ENCODE measurements around the gene ALDH4A1.
A peak's percentile ranks its signal among the peaks of the same experiment; 100 is the strongest.

The ALDH4A1 gene

DNA sequence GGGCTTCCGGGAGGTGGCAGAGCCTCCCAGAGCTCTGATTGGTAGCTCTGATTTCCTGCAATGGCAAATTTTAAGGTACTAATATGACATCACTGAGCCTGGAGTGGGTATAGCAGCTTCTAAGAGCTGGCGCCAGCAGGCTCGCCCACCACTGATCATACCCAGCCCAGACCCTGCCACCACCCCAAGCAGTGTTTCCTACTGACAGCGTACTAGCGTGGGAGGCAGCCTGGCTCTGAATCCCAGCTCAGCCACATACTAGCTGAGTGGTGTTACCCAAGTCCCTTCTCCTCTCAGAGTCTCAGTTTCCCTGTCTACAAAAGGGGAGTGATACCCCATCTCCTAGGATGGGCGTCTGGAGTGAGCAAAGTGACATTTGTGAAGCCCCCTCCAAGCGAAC is 13.0 kb upstream of the ALDH4A1 start:
- TF ChIP-seq, protein P1, sequence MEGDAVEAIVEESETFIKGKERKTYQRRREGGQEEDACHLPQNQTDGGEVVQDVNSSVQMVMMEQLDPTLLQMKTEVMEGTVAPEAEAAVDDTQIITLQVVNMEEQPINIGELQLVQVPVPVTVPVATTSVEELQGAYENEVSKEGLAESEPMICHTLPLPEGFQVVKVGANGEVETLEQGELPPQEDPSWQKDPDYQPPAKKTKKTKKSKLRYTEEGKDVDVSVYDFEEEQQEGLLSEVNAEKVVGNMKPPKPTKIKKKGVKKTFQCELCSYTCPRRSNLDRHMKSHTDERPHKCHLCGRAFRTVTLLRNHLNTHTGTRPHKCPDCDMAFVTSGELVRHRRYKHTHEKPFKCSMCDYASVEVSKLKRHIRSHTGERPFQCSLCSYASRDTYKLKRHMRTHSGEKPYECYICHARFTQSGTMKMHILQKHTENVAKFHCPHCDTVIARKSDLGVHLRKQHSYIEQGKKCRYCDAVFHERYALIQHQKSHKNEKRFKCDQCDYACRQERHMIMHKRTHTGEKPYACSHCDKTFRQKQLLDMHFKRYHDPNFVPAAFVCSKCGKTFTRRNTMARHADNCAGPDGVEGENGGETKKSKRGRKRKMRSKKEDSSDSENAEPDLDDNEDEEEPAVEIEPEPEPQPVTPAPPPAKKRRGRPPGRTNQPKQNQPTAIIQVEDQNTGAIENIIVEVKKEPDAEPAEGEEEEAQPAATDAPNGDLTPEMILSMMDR (conservative IDR thresholded peaks at IDR 0.05; ENCODE audit: low read depth, low read length), result no peak
- H3K4me3 ChIP-seq (ENCODE audit: low read depth, low read length), result no peak overlapping the region
- no peak for DNase-seq (ENCODE audit: low read depth)

DNA sequence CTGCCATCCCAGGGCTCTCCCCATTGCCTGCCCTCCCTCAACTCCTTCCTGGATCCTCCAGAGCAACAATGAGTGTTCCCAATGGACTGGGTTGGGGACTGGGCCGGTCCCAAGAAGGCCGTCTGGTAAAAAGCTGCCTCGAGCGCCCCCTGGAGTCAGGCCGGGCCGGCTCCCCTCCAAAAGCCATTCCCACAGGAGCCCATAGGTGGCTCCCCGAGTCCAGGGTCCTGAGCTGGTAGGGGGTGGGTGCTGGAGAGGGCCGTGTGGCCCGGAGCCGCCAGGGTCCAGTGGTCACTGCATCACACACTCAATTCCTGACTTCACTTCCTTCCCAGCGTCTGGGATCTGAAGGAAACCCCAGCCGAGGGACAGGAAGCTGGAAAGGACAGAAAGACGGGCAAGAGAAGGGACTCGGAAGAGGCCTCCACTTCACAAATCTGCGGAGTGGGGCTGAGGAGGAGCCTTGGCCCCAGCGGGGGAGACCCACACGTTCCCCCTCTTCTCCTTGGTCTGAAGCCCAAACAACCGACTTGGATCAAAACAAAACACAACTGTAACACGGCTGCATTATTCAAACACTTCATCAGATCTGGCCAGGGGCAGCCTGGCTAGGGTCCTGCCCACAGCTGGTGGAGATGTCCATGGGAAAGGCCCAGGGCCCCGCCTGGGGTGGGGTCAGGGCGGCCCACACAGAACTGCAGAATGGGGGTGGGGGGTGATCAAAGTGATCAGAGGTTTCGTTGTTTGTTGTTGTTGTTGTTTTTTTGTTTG is 10.9 kb upstream of the ALDH4A1 start:
- peak overlapping the region; percentile 39 for H3K4me3 ChIP-seq (ENCODE audit: low read depth, low read length)
- DNase-seq (ENCODE audit: low read depth), result peak; percentile 83
- TF ChIP-seq, protein P1 (conservative IDR thresholded peaks at IDR 0.05; ENCODE audit: low read depth, low read length), result peak; percentile 99

DNA sequence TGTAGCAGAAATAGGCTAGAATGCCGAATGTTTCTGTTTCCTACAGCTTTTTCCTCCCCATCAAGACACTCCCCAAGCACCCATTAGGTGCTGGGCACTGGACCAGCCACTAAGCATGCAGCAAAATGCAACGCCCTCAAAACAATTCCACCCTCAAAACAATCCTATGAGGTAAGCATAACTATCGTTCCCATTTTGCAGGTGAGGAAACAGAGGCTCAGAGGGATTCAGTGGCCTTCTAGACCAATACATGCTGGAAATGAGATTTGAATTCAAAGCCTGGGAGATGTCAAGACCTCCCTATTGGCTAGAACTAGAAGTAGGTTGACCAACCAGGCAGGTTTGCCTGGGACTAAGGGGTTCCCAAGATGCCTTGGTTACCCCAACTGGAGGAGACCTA is 10.2 kb upstream of the ALDH4A1 start:
- DNase-seq (ENCODE audit: low read depth), result no peak
- TF ChIP-seq, protein P1 (conservative IDR thresholded peaks at IDR 0.05; ENCODE audit: low read depth, low read length), result no peak
- H3K4me3 ChIP-seq (ENCODE audit: low read depth, low read length), result no peak overlapping the region

DNA sequence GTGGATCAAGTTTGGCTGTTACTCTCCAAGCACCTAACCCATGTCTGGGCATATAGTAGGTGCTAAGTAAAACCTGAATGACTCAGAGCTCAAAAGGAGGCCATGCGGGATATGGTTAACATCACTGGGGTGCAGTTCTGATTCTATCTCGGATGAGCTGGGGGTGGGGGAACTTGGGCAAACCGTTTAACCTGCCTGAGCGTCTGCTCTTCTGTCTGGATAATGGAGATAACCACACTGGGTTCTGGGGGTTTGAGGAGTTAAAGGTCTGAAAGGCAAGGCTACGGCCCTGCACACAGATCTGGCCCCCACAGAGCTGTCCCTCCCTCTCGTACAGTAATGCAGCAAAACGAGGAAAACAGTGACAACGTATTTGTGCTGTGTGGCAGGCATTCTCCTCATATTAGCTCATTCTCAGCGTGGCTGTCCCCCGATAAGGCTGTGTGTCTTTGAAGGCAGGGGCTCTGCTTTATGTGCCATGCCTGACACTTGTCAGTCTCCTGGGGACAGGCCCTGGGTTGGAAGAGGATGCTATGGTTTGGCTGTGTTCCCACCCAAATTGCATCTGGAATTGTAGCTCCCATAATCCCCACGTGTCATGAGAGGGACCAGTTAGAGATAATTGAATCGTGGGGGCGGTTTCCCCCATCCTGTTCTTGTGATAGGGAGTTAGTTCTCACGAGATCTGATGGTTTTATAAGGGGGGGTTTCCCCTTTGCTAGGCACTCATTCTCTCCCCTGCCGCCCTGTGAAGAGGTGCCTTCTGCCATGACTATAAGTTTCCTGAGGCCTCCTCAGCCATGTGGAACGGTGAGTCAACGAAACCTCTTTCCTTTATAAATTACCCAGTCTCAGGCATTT is 6.8 kb upstream of the ALDH4A1 start:
- TF ChIP-seq, protein P1 (conservative IDR thresholded peaks at IDR 0.05; ENCODE audit: low read depth, low read length), result no peak
- DNase-seq (ENCODE audit: low read depth), result no peak
- no peak overlapping the region for H3K4me3 ChIP-seq (ENCODE audit: low read depth, low read length)

DNA sequence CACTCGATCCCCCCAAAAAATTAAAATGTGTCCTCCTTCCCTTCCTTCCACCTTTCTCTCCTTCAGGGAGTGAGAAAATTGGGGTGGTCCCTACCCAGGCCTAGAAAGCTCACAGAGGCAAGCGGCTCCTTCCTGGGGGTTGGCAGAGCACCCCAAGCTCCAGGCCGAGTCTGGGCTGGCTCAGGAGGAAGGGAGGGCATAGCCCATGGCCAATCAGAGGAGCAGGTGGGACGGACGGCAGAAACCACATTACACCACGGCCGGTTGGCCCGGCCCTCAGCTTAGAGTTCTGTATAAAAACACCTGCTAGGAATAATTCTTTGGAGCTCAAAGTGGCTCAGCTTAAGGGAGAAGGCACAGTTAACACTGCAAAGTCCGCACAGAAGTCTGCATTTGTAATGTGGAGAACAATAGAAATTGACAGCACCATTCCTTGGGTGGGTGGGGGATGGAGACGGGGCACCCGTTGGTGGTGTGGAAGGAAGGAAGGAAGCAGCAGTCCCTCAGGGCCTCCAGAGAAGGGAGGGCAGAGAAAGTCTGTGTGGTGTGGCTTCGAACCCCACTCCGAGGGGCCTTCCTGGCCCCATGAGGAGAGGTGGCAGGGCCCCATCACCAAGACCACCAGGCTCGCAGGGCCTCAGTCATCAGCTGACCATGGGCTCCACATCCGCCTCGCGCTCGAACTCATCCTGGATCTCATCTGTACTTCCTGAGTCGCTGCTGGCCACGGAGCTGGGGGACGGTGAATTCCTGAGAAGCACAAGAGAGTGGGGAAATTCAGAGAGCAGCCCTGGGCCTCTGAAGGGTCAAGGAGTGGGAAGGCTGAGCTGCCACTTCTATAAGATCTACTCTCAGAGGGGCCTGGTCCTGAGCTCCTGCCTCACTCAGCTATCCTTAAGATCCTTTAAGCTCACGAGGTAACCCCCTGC is 5.8 kb upstream of the ALDH4A1 start:
- TF ChIP-seq, protein P1 (conservative IDR thresholded peaks at IDR 0.05; ENCODE audit: low read depth, low read length), result no peak
- H3K4me3 ChIP-seq (ENCODE audit: low read depth, low read length), result no peak overlapping the region
- no peak for DNase-seq (ENCODE audit: low read depth)

DNA sequence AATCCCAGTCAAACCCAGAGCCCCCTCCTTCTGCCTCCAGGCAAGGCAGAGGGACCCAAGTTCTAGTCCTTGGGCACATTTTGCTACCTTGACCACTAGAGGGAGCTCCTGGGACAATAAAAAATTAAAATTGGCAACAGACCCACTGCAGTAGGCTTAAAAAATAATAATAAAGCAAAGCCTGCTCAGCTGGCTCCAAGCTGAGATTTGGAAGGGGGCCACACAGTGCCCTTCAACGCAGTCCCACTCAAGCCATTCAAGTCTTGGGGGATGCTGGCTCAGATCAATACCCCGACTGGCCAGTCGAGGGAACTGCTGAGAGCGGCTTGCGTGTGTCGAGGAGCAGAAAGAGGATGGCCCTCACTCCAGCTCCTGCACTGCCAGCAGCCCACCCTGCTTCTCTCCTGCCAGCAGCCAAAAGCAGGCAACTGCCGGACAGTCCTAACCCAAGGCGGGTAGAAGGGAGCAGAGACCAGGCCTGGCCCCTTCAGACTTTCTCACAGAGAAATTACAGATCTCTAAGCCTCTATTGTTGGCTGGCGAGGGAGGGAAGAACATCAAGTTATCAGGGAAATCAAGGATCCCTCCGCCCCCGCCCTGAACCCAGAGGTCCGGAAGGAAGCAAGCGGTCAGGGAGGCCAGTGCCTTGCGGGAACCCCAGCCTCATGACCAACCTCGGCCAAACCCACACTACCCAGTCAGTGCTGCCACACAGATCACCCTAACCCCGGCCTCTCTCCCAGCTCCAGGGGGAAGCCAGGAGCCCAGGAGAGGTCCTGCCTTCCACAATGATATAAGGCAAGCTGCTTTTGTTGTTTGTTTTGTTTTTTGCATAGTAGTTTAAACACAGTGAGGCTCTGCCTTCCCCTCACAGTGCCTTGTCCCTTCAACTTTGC is 4.9 kb upstream of the ALDH4A1 start:
- H3K4me3 ChIP-seq (ENCODE audit: low read depth, low read length), result no peak overlapping the region
- TF ChIP-seq, protein P1 (conservative IDR thresholded peaks at IDR 0.05; ENCODE audit: low read depth, low read length), result peak; percentile 80
- DNase-seq (ENCODE audit: low read depth), result peak; percentile 71
